Type B pancreatic cell (in vitro differentiated cells): ENCODE data around the gene UBAC2. TPM values are rescaled to one million over a fixed set of nuclear protein-coding genes. Genes with fewer than 3 reads are reported as not detected.

ENCODE experiments used
- DNase-seq: peaks from one replicate; pipeline ENCODE4 v3.0.0; 2021; ENCODE audit warnings: mixed read lengths; ENCODE audit not compliant: unreplicated experiment; ENCODE audit errors: extremely low spot score
- H3K27ac Mint-ChIP-seq: 2 replicates; pipeline ENCODE4 v1.8.0; 2021; ENCODE audit warnings: mild to moderate bottlenecking, mixed read lengths
- H3K27me3 Mint-ChIP-seq: 2 replicates; pipeline ENCODE4 v1.8.0; 2021; ENCODE audit warnings: mixed read lengths
- H3K36me3 Mint-ChIP-seq: 2 replicates; pipeline ENCODE4 v1.8.0; 2021; ENCODE audit warnings: mixed read lengths
- H3K4me1 Mint-ChIP-seq: one replicate; pipeline ENCODE4 v1.8.0; 2021; ENCODE audit warnings: mixed read lengths; ENCODE audit not compliant: unreplicated experiment
- H3K4me3 Mint-ChIP-seq: 2 replicates; pipeline ENCODE4 v1.8.0; 2021; ENCODE audit warnings: mild to moderate bottlenecking, mixed read lengths
- H3K9me3 Mint-ChIP-seq: 2 replicates; pipeline ENCODE4 v1.8.0; 2021; ENCODE audit warnings: mixed read lengths
- CTCF ChIP-seq: fragments of 200-600 bp; sonication (generic); conservative IDR thresholded peaks from 2 replicates; pipeline ENCODE4 v1.5.0; 2021; ENCODE audit warnings: antibody characterized with exemption, mild to moderate bottlenecking
- total RNA-seq: library from RNA; stranded (reverse); gene quantifications from 2 replicates; pipeline ENCODE4 v1.2.1, GENCODE V29; 2021; ENCODE audit warnings: low replicate concordance

Gene UBAC2
- total RNA-seq, 1 donor from 2014 or later = 66.0 TPM

DNA sequence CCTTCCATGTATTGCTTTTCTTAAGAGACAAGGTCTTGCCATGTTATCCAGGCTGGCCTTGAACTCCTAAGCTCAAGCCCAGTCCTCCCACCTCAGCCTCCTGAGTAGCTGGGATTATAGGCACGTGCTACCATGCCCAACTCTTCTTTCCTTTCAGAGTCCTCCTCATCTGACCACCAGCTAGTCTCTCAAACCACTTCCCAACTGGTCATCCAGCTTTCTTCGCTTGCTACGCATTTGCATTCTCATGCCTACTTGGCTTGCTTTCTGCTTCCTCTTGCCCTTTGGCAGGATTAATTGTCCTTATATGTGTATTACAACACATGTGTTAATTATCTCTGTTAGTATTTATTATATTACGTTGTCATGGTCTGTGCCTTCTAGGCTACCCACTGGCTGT, 51.3 kb downstream of the UBAC2 start:
- Mint-ChIP-seq H3K4me1 (peaks cover 8% of the 10 kb centered on the region), H3K36me3 (peaks cover 46% of the 10 kb centered on the region), H3K27me3 (no peaks in the 10 kb centered on the region), H3K4me3 (no peak overlapping the region), H3K9me3 (no peaks in the 10 kb centered on the region), H3K27ac (no peak overlapping the region)
- no peak for TF ChIP-seq CTCF
- DNase-seq = no peak

DNA sequence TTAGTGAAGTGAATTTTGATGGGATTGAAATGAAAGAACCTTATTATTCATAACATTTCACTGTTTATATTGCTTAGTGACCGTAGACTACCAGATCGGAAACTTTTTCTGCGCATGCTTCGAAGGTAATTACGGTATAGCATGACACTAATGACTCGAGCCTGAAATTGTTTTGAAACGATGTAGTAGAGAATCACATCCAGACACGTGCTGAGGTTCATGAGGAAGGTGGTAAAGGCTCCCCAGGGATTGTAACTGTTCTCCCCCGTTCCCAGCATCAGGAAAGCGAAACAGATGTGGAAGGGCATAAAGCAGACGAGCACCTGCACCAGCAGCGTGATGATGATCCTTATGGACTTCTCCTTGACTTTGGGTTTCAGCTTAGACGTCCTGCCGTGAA, 54.2 kb downstream of the UBAC2 start:
- H3K9me3 Mint-ChIP-seq = no peaks in the 10 kb centered on the region
- DNase-seq = no peak
- H3K27ac Mint-ChIP-seq = no peak overlapping the region
- H3K36me3 Mint-ChIP-seq = peaks cover 30% of the 10 kb centered on the region
- TF ChIP-seq CTCF = no peak
- H3K27me3 Mint-ChIP-seq = no peaks in the 10 kb centered on the region
- H3K4me3 Mint-ChIP-seq = no peak overlapping the region
- peaks cover 8% of the 10 kb centered on the region for H3K4me1 Mint-ChIP-seq

GRCh38 chr13:99255271-99255670, 54.6 kb downstream of the UBAC2 start:
- Mint-ChIP-seq H3K4me1 (peaks cover 8% of the 10 kb centered on the region), H3K36me3 (peaks cover 28% of the 10 kb centered on the region), H3K27me3 (no peaks in the 10 kb centered on the region), H3K4me3 (no peak overlapping the region), H3K27ac (no peak overlapping the region), H3K9me3 (no peaks in the 10 kb centered on the region)
- DNase-seq = no peak
- TF ChIP-seq CTCF = no peak

GRCh38 chr13:99256283-99256682, 55.6 kb downstream of the UBAC2 start:
- Mint-ChIP-seq H3K27ac (no peak overlapping the region), H3K4me3 (no peak overlapping the region), H3K27me3 (no peaks in the 10 kb centered on the region), H3K4me1 (peaks cover 8% of the 10 kb centered on the region), H3K9me3 (no peaks in the 10 kb centered on the region), H3K36me3 (peaks cover 24% of the 10 kb centered on the region)
- no peak for DNase-seq
- TF ChIP-seq CTCF = no peak

- Mint-ChIP-seq H3K27ac (no peak overlapping the region), H3K4me1 (peaks cover 8% of the 10 kb centered on the region), H3K36me3 (peaks cover 22% of the 10 kb centered on the region), H3K9me3 (no peaks in the 10 kb centered on the region), H3K27me3 (no peaks in the 10 kb centered on the region), H3K4me3 (no peak overlapping the region)
- DNase-seq = no peak
- TF ChIP-seq CTCF = no peak
Measured at GRCh38 chr13:99256709-99257108, 56.1 kb downstream of the UBAC2 start.

- Mint-ChIP-seq H3K4me3 (no peak overlapping the region), H3K27me3 (no peaks in the 10 kb centered on the region), H3K4me1 (peaks cover 8% of the 10 kb centered on the region), H3K9me3 (no peaks in the 10 kb centered on the region), H3K36me3 (peaks cover 17% of the 10 kb centered on the region), H3K27ac (no peak overlapping the region)
- TF ChIP-seq CTCF = no peak
- no peak for DNase-seq
Measured at GRCh38 chr13:99257291-99257690, 56.6 kb downstream of the UBAC2 start.
